ENCODE results near the gene RALGAPA2. TPM values are rescaled to one million over a fixed set of nuclear protein-coding genes. Genes with fewer than 3 reads are reported as not detected.

Gene RALGAPA2
- total RNA-seq, 4 donors from 2014 or later: 54.3 to 67.6 (median 60.3) TPM

- Histone ChIP-seq H3K27me3 (no peaks in the 10 kb centered on the region), H3K36me3 (no peaks in the 10 kb centered on the region), H3K4me3 (no peak overlapping the region), H3K4me1 (no peaks in the 10 kb centered on the region), H3K9me3 (no peaks in the 10 kb centered on the region), H3K27ac (no peak overlapping the region)
- DNase-seq: no peak
- no peak for TF ChIP-seq POLR2A (IDR thresholded peaks at IDR 0.05)
These were observed 358.9 kb downstream of the RALGAPA2 start for GRCh38 chr20:20353576-20353975.

- no peak for DNase-seq
- no peaks in the 10 kb centered on the region for H3K27me3 ChIP-seq
- no peak for TF ChIP-seq CTCF (IDR thresholded peaks at IDR 0.05)
- TF ChIP-seq POLR2A (IDR thresholded peaks at IDR 0.05): no peak
- no peak overlapping the region for H3K4me3 ChIP-seq
- no peaks in the 10 kb centered on the region for H3K9me3 ChIP-seq
- H3K27ac ChIP-seq: no peak overlapping the region
- no peaks in the 10 kb centered on the region for H3K36me3 ChIP-seq
- H3K4me1 ChIP-seq: no peaks in the 10 kb centered on the region
These were observed 368.0 kb downstream of the RALGAPA2 start for GRCh38 chr20:20344476-20344875.

GRCh38 chr20:20343932-20344331, 368.5 kb downstream of the RALGAPA2 start:
- H3K27ac ChIP-seq: no peak overlapping the region
- no peaks in the 10 kb centered on the region for H3K4me1 ChIP-seq
- no peaks in the 10 kb centered on the region for H3K36me3 ChIP-seq
- no peak for DNase-seq
- H3K27me3 ChIP-seq: no peaks in the 10 kb centered on the region
- H3K4me3 ChIP-seq: no peak overlapping the region
- no peaks in the 10 kb centered on the region for H3K9me3 ChIP-seq
- no peak for TF ChIP-seq CTCF (IDR thresholded peaks at IDR 0.05)
- no peak for TF ChIP-seq POLR2A (IDR thresholded peaks at IDR 0.05)

Small RNA genes within 50 kb of the gene (small RNA-seq; reads per million reads assigned to genes)
- gene EIF4E2P1: 0 reads per million in 2 donors
- gene RN7SL607P: 0 reads per million in 2 donors

Measured in Peyer's patch (tissue), 4 donors.